Memory B cell (primary cell): ENCODE results near the gene RALB.

Source experiments
- ATAC-seq: fragments of 150-1000 bp; cut with Tn5 transposase; 2 replicates; pipeline ENCODE4 v1.10.0; 2021; ENCODE audit warnings: low read depth, mild to moderate bottlenecking, moderate library complexity
- DNase-seq, 2 donors: peaks; one replicate each; pipeline ENCODE4 v3.0.0; 2022; ENCODE audit warnings: low spot score in 2 of 2
- H3K27ac Mint-ChIP-seq: one replicate; pipeline ENCODE4 v1.8.0; 2022; ENCODE audit warnings: mild to moderate bottlenecking, moderate library complexity, mixed read lengths
- H3K27me3 Mint-ChIP-seq: one replicate; pipeline ENCODE4 v1.8.0; 2022; ENCODE audit warnings: mixed read lengths
- H3K36me3 Mint-ChIP-seq: one replicate; pipeline ENCODE4 v1.8.0; 2022; ENCODE audit warnings: mild to moderate bottlenecking, mixed read lengths
- H3K4me1 Mint-ChIP-seq: one replicate; pipeline ENCODE4 v1.8.0; 2022; ENCODE audit warnings: mixed read lengths
- H3K4me3 Mint-ChIP-seq: one replicate; pipeline ENCODE4 v1.8.0; 2022; ENCODE audit warnings: mild to moderate bottlenecking, moderate library complexity, mixed read lengths
- H3K9me3 Mint-ChIP-seq: one replicate; pipeline ENCODE4 v1.8.0; 2022; ENCODE audit warnings: mixed read lengths

RALB gene

GRCh38 chr2:120312076-120312475 lies 59.4 kb downstream of the RALB start:
- no peak overlapping the region for H3K4me3 Mint-ChIP-seq
- peaks cover 14% of the 10 kb centered on the region for H3K4me1 Mint-ChIP-seq
- no peaks in the 10 kb centered on the region for H3K9me3 Mint-ChIP-seq
- H3K27ac Mint-ChIP-seq = no peak overlapping the region
- no peaks in the 10 kb centered on the region for H3K36me3 Mint-ChIP-seq
- H3K27me3 Mint-ChIP-seq = peaks cover 4% of the 10 kb centered on the region
- DNase-seq = no peak
- ATAC-seq = no peak

DNA sequence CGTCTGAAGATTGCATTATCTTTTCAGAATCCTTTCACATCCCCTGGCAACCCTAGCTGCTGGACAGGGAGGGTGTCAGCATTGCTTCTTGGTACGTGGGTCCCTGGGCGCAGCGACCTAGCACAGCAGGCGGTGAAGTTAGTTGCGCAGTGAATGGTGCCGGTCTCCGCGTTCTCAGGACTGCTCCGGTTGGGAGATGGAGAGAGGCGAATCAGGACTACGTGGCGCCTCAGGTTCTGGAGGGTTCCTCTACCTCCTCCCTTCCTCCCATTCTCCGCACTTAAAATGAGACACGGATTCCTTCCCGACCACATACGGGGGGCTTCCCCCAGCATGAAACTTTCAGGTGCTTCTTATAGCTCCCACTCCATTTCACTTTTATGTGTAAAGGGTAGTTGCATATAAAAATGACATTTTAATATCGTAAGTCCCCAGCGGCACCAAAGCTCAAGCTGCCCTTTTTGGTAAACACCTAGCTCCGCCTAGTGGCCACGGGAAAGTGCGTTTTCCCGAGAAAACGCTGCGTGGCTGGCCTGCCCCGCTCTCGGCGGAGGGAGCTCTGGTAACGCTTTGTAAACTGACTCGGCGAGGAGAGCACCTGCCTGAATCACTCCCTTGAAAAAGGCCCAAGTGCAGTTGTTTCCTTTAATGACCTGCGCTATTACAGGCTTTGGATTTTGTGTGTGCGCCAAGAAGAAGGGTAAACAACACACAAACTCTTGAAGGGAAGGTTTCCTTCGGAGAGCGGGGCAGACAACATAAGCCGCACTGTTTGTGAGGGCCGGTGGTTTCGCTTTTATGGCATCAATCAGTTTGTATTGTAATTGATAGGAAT lies 60.4 kb downstream of the RALB start:
- DNase-seq (peak; percentile 61), ATAC-seq (peak; percentile 72)
- peaks cover 9% of the 10 kb centered on the region for H3K4me1 Mint-ChIP-seq
- H3K27ac Mint-ChIP-seq = peak overlapping the region; percentile 58
- no peaks in the 10 kb centered on the region for H3K36me3 Mint-ChIP-seq
- H3K9me3 Mint-ChIP-seq = no peaks in the 10 kb centered on the region
- H3K27me3 Mint-ChIP-seq = peaks cover 4% of the 10 kb centered on the region
- peak overlapping the region; percentile 82 for H3K4me3 Mint-ChIP-seq

DNA sequence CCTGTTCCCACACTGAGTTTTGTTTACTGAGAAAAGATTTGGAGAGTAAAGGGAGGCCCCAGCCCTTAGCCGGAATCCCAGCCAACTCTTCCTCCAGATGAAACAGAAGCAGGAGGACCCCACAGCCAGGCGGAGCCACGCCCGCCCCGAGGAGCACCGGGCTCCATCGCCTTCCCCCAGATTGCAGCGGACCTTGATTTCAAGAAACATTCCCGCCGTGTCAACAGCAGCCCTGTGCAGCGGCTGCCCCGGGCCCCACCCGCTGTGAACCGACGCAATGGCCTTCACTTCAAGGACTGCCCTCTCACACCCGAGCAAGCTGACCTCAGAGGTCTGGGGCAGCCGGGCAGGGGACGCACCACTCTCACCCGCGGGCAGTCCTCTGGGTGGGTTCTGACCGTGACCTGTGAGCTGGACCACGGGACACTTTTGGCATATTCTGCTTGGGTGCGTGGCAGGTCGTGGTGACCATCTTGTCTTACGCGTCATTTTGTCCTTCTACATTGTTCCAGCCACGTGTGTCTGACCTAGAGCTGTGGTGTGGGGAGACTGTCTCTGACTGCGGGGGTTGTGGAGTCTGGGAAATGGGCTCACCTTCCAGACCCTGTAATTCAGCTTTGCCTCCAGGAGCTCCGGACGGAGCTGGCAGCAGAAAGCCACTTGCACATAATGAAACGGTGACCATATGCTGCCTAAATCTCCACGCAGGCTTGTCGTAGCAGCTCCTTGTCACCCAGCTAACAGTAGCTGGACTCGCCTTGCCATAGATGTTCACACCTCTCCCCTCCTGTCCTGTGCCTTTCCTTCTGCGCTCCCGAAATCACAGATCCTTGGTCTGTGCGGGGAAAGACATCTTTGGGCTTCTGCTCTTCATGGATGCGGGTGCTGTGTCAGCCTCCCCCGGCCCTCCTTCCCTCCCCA lies 61.3 kb downstream of the RALB start:
- no peak for ATAC-seq
- peaks cover 8% of the 10 kb centered on the region for H3K4me1 Mint-ChIP-seq
- peaks cover 4% of the 10 kb centered on the region for H3K27me3 Mint-ChIP-seq
- peak overlapping the region; percentile 25 for H3K4me3 Mint-ChIP-seq
- no peak for DNase-seq
- H3K36me3 Mint-ChIP-seq = no peaks in the 10 kb centered on the region
- H3K9me3 Mint-ChIP-seq = no peaks in the 10 kb centered on the region
- H3K27ac Mint-ChIP-seq = no peak overlapping the region

GRCh38 chr2:120314690-120315366 lies 62.2 kb downstream of the RALB start:
- Mint-ChIP-seq H3K4me1 (peaks cover 8% of the 10 kb centered on the region), H3K9me3 (no peaks in the 10 kb centered on the region), H3K27me3 (peaks cover 4% of the 10 kb centered on the region), H3K27ac (no peak overlapping the region), H3K4me3 (no peak overlapping the region), H3K36me3 (no peaks in the 10 kb centered on the region)
- DNase-seq (no peak), ATAC-seq (no peak)

GRCh38 chr2:120315367-120316033 lies 62.8 kb downstream of the RALB start:
- Mint-ChIP-seq H3K4me3 (no peak overlapping the region), H3K4me1 (peaks cover 6% of the 10 kb centered on the region), H3K27me3 (peaks cover 4% of the 10 kb centered on the region), H3K36me3 (no peaks in the 10 kb centered on the region), H3K9me3 (no peaks in the 10 kb centered on the region), H3K27ac (no peak overlapping the region)
- ATAC-seq = no peak
- DNase-seq = no peak

DNA sequence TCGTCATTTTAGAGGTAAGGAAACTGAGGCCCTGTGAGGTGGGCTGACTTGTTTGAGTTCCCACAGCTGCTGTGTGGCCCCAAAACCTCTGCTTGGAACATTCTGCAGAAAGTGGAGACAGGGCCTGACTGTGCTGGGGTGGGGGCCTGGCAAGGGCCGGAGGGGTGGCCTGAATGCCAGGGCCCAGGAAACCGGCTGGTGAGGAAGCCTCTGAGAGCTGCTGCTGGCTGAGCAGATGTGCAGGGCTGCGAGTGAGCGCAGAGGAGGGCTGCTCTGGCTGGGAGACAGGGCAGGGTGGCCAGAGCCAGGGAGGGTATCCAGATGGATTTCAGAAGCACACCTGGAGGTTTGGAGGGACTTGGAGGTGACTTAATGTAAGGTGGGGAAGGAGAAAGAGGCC lies 63.4 kb downstream of the RALB start:
- peaks cover 4% of the 10 kb centered on the region for H3K27me3 Mint-ChIP-seq
- no peak overlapping the region for H3K4me3 Mint-ChIP-seq
- H3K4me1 Mint-ChIP-seq = peaks cover 4% of the 10 kb centered on the region
- no peaks in the 10 kb centered on the region for H3K9me3 Mint-ChIP-seq
- no peak overlapping the region for H3K27ac Mint-ChIP-seq
- no peak for ATAC-seq
- DNase-seq = no peak
- no peaks in the 10 kb centered on the region for H3K36me3 Mint-ChIP-seq

- H3K36me3 Mint-ChIP-seq = no peaks in the 10 kb centered on the region
- H3K4me1 Mint-ChIP-seq = peaks cover 4% of the 10 kb centered on the region
- no peak overlapping the region for H3K27ac Mint-ChIP-seq
- ATAC-seq = no peak
- no peaks in the 10 kb centered on the region for H3K9me3 Mint-ChIP-seq
- H3K4me3 Mint-ChIP-seq = no peak overlapping the region
- DNase-seq = no peak
- H3K27me3 Mint-ChIP-seq = peaks cover 6% of the 10 kb centered on the region
Measured at GRCh38 chr2:120316528-120317179, 64.0 kb downstream of the RALB start.

GRCh38 chr2:120317180-120317533 lies 64.5 kb downstream of the RALB start:
- H3K9me3 Mint-ChIP-seq = no peaks in the 10 kb centered on the region
- H3K36me3 Mint-ChIP-seq = no peaks in the 10 kb centered on the region
- no peak overlapping the region for H3K27ac Mint-ChIP-seq
- H3K27me3 Mint-ChIP-seq = peaks cover 6% of the 10 kb centered on the region
- DNase-seq = no peak
- peaks cover 4% of the 10 kb centered on the region for H3K4me1 Mint-ChIP-seq
- no peak overlapping the region for H3K4me3 Mint-ChIP-seq
- ATAC-seq = no peak

DNA sequence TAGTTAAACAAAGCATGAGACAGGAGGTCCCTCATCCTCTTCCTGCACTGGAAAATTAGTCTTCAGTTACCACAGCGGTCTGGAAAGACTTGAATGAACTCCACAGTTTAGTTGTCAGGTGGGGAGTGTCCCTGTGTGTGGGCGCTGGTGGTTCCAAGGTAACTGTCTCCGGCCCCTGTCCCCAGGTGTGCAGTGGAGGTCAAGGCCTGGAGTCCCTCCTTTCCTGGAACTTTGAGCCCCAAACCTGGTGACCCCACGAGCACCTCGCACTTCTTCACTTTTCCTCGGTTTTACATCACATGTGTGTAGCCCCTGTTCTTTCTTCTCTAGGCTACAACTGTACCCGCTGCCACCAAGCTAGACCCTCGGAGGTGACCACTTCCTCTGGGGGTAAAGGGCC lies 65.3 kb downstream of the RALB start:
- no peak overlapping the region for H3K4me3 Mint-ChIP-seq
- H3K36me3 Mint-ChIP-seq = no peaks in the 10 kb centered on the region
- DNase-seq (no peak), ATAC-seq (no peak)
- no peak overlapping the region for H3K27ac Mint-ChIP-seq
- peaks cover 6% of the 10 kb centered on the region for H3K27me3 Mint-ChIP-seq
- H3K9me3 Mint-ChIP-seq = no peaks in the 10 kb centered on the region
- peaks cover 2% of the 10 kb centered on the region for H3K4me1 Mint-ChIP-seq

DNA sequence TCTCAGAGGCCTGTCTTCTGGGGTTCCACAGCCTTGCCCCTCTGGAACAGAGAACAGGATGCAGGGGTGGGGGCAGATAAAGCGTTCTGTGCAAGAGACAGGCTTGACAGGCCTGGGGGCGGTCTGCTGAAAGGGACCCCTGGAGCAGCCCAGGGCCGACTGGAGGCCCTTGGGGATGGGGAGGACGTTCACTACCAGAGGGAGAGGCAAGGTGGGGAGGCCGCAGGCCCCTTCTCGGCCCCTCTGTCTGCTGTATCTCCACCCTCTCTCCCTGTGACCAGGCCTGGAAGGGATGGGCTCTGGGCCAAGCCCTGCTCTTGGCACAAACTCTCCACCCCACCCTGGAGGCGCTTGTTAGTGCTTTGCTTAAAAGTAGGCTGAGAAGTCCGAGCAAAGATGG lies 66.0 kb downstream of the RALB start:
- Mint-ChIP-seq H3K36me3 (no peaks in the 10 kb centered on the region), H3K9me3 (no peaks in the 10 kb centered on the region), H3K27me3 (peaks cover 6% of the 10 kb centered on the region), H3K4me1 (peaks cover 2% of the 10 kb centered on the region), H3K27ac (no peak overlapping the region), H3K4me3 (no peak overlapping the region)
- ATAC-seq (no peak), DNase-seq (no peak)

DNA sequence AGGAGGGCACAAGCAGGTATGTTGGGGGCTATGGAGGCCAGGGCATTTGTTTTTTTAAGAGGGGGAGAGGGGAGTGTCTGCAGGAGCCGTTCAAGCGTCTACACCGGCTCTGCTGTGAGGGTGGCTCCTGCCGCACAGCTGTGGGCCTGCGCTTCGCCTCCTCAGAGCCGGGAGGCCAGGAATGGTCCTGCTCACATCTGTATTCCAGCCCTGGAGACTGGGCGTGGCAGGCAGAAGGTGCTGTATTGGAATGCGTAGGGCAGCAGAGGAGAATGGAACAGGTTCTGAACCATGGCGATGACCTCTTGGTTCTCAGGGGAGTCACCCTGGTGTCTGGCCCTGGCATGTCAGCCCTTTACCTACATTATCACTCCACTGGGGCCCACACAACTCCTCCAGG lies 66.5 kb downstream of the RALB start:
- no peaks in the 10 kb centered on the region for H3K9me3 Mint-ChIP-seq
- no peak overlapping the region for H3K27ac Mint-ChIP-seq
- no peaks in the 10 kb centered on the region for H3K36me3 Mint-ChIP-seq
- H3K4me3 Mint-ChIP-seq = no peak overlapping the region
- H3K4me1 Mint-ChIP-seq = peaks cover 2% of the 10 kb centered on the region
- H3K27me3 Mint-ChIP-seq = peaks cover 8% of the 10 kb centered on the region
- no peak for DNase-seq
- no peak for ATAC-seq

- ATAC-seq (no peak), DNase-seq (no peak)
- Mint-ChIP-seq H3K4me1 (peaks cover 2% of the 10 kb centered on the region), H3K9me3 (no peaks in the 10 kb centered on the region), H3K4me3 (no peak overlapping the region), H3K27me3 (peaks cover 7% of the 10 kb centered on the region), H3K36me3 (no peaks in the 10 kb centered on the region), H3K27ac (no peak overlapping the region)
Measured at GRCh38 chr2:120319686-120320317, 67.2 kb downstream of the RALB start.

- DNase-seq (no peak), ATAC-seq (no peak)
- peaks cover 2% of the 10 kb centered on the region for H3K4me1 Mint-ChIP-seq
- no peak overlapping the region for H3K27ac Mint-ChIP-seq
- H3K27me3 Mint-ChIP-seq = peaks cover 4% of the 10 kb centered on the region
- no peaks in the 10 kb centered on the region for H3K36me3 Mint-ChIP-seq
- no peak overlapping the region for H3K4me3 Mint-ChIP-seq
- no peaks in the 10 kb centered on the region for H3K9me3 Mint-ChIP-seq
Measured at GRCh38 chr2:120320318-120320851, 67.7 kb downstream of the RALB start.
